ENCODE data around the gene BLACAT1. TPM values are rescaled to one million over a fixed set of nuclear protein-coding genes. Genes with fewer than 3 reads are reported as not detected.

BLACAT1 gene
- total and polyA plus RNA-seq, 2 of the 4 experiments (the other 2 are of a cell fraction) = under 0.01 to 0.05 TPM

GRCh38 chr1:205456868-205457745, 1.3 kb upstream of the BLACAT1 start:
- ChIA-PET POLR2A (ENCODE audit: unreplicated experiment) (no interaction called here), CTCF (no interaction called here)
- Histone ChIP-seq H3K23ac (ENCODE audit: low read depth, low read length) (no peak overlapping the region), H3K14ac (replicated peaks; ENCODE audit: low read depth, low read length) (no peak overlapping the region), H2AK5ac (ENCODE audit: low read depth, low read length) (no peak overlapping the region), H3K27ac (ENCODE audit: insufficient read depth, low read length) (no peak overlapping the region), H2AK9ac (replicated peaks; ENCODE audit: low read depth, low read length, poor library complexity) (no peak overlapping the region), H3K4me2 (ENCODE audit: low read depth, low read length) (no peak overlapping the region), H3K9me1 (ENCODE audit: insufficient read depth, low read length) (no peaks in the 10 kb centered on the region), H3K9me3 (ENCODE audit: control insufficient read depth, insufficient read depth, low read length) (0 out of 2 replicates have a peak, but pooled peaks cover 2% of the 10 kb centered on the region), H3K79me1 (ENCODE audit: low read depth in 1 of 2, low read length in 2 of 2) (no peaks in the 10 kb centered on the region), H2BK5ac (ENCODE audit: low read depth, low read length, poor library complexity, severe bottlenecking) (no peak overlapping the region), H2BK120ac (ENCODE audit: low read depth, low read length) (no peak overlapping the region), H3K4me1 (ENCODE audit: control insufficient read depth, insufficient read depth, low read length) (no peaks in the 10 kb centered on the region), H3K36me3 (ENCODE audit: control insufficient read depth, insufficient read depth, low read length) (no peaks in the 10 kb centered on the region), H3K56ac (ENCODE audit: extremely low read depth, insufficient read depth, low read length) (no peak overlapping the region), H4K8ac (ENCODE audit: low read depth in 2 of 2, low read length in 2 of 2) (no peak overlapping the region), H4K5ac (ENCODE audit: low read depth, low read length) (no peak overlapping the region), H4K20me1 (ENCODE audit: insufficient read depth, low read length) (no peaks in the 10 kb centered on the region), H2BK15ac (ENCODE audit: low read depth, low read length) (no peak overlapping the region), H2AFZ (replicated peaks; ENCODE audit: low read length, poor library complexity) (no peak overlapping the region), H3K27me3 (ENCODE audit: control insufficient read depth, insufficient read depth, low read length) (peaks cover 69% of the 10 kb centered on the region), H3K4ac (ENCODE audit: low read depth, low read length) (no peak overlapping the region), H3K4me3 (ENCODE audit: insufficient read depth, low read depth, low read length) (no peak overlapping the region), H2BK20ac (ENCODE audit: low read depth, low read length) (no peak overlapping the region), H3K18ac (ENCODE audit: low read depth, low read length) (no peak overlapping the region), H4K91ac (ENCODE audit: insufficient read depth, low read depth, low read length) (no peak overlapping the region), H3K9ac (ENCODE audit: low read depth, low read length) (no peak overlapping the region)
- in situ Hi-C loops (cut with MboI; ENCODE audit: low sequenced_read_pairs) (no loop called here), dilution Hi-C loops (cut with HindIII; ENCODE audit: low sequenced_read_pairs, unreplicated experiment) (no loop called here), intact Hi-C loops (cut with micrococcal nuclease) (no loop called here)
- DNase-seq = no peak
- no peak for ATAC-seq (ENCODE audit: low read depth)
- BruUV-seq (replicated peaks) = no TSS peak
- TF ChIP-seq MXI1 (IDR thresholded peaks at IDR 0.05; ENCODE audit: borderline replicate concordance, low read depth, low read length) (no peak), NFE2L2 (IDR thresholded peaks at IDR 0.05; ENCODE audit: low read depth, low read length) (no peak)
- WGBS, 2 experiments (ENCODE audit: extremely low coverage in 2 of 2, insufficient read length in 1 of 2) = 20% methylated on average over 1 of the region's 74 CpGs; no CpG with 5 or more reads in 1 of the 2 experiments

Data from IMR-90 (cell line).